ENCODE results near the gene TVP23A. TPM values are rescaled to one million over a fixed set of nuclear protein-coding genes. Genes with fewer than 3 reads are reported as not detected.

The TVP23A gene
- total and polyA plus RNA-seq, 10 of the 15 experiments (the other 5 are each of a cell fraction or from before 2014, with no cell fraction given): 1.1 to 6.4 (median 2.2) TPM

DNA sequence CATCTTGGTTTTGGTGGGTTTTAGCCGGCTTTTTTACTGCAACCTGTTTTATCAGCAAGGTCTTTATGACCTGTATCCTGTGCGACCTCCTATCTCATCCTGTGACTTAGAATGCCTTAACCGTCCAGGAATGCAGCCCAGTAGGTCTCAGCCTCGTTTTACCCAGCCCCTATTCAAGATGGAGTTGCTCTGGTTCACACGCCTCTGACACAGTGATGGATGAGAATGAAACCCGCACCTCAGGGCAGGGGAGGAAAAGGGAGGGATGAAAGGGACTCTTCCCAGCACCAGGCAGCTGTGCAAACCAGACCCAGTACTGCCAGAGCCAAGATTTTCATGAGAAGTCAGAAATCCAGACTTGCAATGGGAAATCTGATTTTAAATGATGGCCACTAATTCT, 41.7 kb downstream of the TVP23A start (continued):
- TF ChIP-seq, protein P1, sequence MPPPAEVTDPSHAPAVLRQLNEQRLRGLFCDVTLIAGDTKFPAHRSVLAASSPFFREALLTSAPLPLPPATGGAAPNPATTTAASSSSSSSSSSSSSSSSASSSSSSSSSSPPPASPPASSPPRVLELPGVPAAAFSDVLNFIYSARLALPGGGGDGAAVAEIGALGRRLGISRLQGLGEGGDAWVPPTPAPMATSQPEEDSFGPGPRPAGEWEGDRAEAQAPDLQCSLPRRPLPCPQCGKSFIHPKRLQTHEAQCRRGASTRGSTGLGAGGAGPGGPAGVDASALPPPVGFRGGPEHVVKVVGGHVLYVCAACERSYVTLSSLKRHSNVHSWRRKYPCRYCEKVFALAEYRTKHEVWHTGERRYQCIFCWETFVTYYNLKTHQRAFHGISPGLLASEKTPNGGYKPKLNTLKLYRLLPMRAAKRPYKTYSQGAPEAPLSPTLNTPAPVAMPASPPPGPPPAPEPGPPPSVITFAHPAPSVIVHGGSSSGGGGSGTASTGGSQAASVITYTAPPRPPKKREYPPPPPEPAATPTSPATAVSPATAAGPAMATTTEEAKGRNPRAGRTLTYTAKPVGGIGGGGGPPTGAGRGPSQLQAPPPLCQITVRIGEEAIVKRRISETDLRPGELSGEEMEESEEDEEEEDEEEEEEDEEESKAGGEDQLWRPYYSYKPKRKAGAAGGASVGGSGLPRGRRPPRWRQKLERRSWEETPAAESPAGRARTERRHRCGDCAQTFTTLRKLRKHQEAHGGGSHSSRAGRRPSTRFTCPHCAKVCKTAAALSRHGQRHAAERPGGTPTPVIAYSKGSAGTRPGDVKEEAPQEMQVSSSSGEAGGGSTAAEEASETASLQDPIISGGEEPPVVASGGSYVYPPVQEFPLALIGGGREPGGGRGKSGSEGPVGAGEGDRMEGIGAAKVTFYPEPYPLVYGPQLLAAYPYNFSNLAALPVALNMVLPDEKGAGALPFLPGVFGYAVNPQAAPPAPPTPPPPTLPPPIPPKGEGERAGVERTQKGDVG (CRISPR knock-in tag; IDR thresholded peaks at IDR 0.05): peak; percentile 97

DNA sequence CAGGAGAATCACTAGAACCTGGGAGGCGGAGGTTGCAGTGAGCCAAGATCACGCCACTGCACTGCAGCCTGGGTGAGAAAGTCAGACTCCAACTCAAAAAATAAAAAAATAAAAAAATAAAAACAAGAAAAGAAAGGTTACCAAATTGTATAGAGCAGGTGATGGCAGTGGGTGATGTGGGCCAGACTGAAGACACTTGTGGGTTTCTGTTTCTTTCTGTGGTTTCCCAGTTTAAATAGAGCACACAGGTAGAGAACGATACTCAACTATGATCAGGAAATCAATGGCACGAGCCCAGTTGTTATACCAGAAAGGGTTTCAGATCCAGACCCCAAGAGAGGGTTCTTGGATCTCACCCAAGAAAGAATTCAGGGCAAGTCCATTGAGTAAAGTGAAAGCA, 42.3 kb downstream of the TVP23A start:
- H3K27ac ChIP-seq (ENCODE audit: control insufficient read depth, insufficient read depth): no peak overlapping the region
- ATAC-seq (peak; percentile 82), DNase-seq (ENCODE audit: low read depth, low spot score) (peak; percentile 78), FAIRE-seq (peak; percentile 68)
- WGBS (ENCODE audit: insufficient coverage, insufficient replicate concordance, low lambda C conversion rate, missing lambda C conversion rate): 7% methylated on average over 4 of the region's 4 CpGs
- no peaks in the 10 kb centered on the region for H3K36me3 ChIP-seq (ENCODE audit: control insufficient read depth in 2 of 2, insufficient read depth in 2 of 2, low read length in 1 of 2)
- SMC1A ChIA-PET (ENCODE audit: uncharacterized antibody, unreplicated experiment): interaction anchor here (1.3 to 3.1 kb wide), 4 partner anchors 11 to 114 kb away, joined by 4 to 18 read pairs (median 12); partner anchors contain the start of gene CIITA
- POLR2A ChIA-PET: interaction anchor here (1.0 to 2.2 kb wide), 7 partner anchors 11 to 102 kb away, joined by 4 to 14 read pairs (median 6); partner anchors contain the start of genes CIITA and NUBP1
- no peak overlapping the region for H3K9ac ChIP-seq (ENCODE audit: control insufficient read depth, insufficient read depth, low read length)
- no peaks in the 10 kb centered on the region for H3K79me2 ChIP-seq (ENCODE audit: control insufficient read depth, insufficient read depth, low read length)
- no peak overlapping the region for H2AFZ ChIP-seq (ENCODE audit: control insufficient read depth, low read depth, low read length)
- H3K9me3 ChIP-seq (replicated peaks; ENCODE audit: control insufficient read depth, insufficient read depth, low read length): no peaks in the 10 kb centered on the region
- no peaks in the 10 kb centered on the region for H3K27me3 ChIP-seq (replicated peaks in 1 of 2; ENCODE audit: control insufficient read depth in 2 of 2, insufficient read depth in 2 of 2, low read length in 1 of 2)
- in situ Hi-C loops (cut with MboI): no loop called here
- BruUV-seq (replicated peaks): no TSS peak
- no peak overlapping the region for H3K4me3 ChIP-seq
- intact Hi-C loops (cut with micrococcal nuclease; ENCODE audit: unreplicated experiment): loop anchor here (1.0 kb wide), 1 partner anchor 36 kb away; no protein-coding TSS in a partner anchor
- H3K4me1 ChIP-seq (ENCODE audit: control insufficient read depth, insufficient read depth, low read length): peaks cover 29% of the 10 kb centered on the region
- H4K20me1 ChIP-seq (ENCODE audit: control insufficient read depth, insufficient read depth): no peaks in the 10 kb centered on the region
- H3K4me2 ChIP-seq (ENCODE audit: control insufficient read depth, insufficient read depth): peak overlapping the region; percentile 31
- CTCF ChIA-PET: interaction anchor here (1.8 to 3.2 kb wide), 2 partner anchors 95 to 102 kb away, joined by 7 to 15 read pairs; no protein-coding TSS in a partner anchor
- RAD21 ChIA-PET (ENCODE audit: unreplicated experiment): interaction anchor here (0.7 to 3.8 kb wide), 8 partner anchors 36 to 165 kb away, joined by 4 to 35 read pairs (median 8); partner anchors contain the start of gene CIITA
- TF ChIP-seq, protein P2, sequence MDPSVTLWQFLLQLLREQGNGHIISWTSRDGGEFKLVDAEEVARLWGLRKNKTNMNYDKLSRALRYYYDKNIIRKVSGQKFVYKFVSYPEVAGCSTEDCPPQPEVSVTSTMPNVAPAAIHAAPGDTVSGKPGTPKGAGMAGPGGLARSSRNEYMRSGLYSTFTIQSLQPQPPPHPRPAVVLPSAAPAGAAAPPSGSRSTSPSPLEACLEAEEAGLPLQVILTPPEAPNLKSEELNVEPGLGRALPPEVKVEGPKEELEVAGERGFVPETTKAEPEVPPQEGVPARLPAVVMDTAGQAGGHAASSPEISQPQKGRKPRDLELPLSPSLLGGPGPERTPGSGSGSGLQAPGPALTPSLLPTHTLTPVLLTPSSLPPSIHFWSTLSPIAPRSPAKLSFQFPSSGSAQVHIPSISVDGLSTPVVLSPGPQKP (IDR thresholded peaks at IDR 0.05; ENCODE audit: low read depth, low read length): no peak
- TF ChIP-seq FOS (IDR thresholded peaks at IDR 0.05; ENCODE audit: borderline replicate concordance, extremely low read depth, insufficient read length) (no peak), HCFC1 (IDR thresholded peaks at IDR 0.05; ENCODE audit: low read length) (no peak), YY1 (IDR thresholded peaks at IDR 0.05; ENCODE audit: low read depth, low read length) (no peak), MXI1 (IDR thresholded peaks at IDR 0.05; ENCODE audit: low read depth, low read length) (no peak), GATAD2B (conservative IDR thresholded peaks at IDR 0.05; ENCODE audit: low read depth) (no peak), NR2F1 (conservative IDR thresholded peaks at IDR 0.05) (peak; percentile 92), YBX1 (IDR thresholded peaks at IDR 0.05) (no peak)
- TF ChIP-seq, protein P3, sequence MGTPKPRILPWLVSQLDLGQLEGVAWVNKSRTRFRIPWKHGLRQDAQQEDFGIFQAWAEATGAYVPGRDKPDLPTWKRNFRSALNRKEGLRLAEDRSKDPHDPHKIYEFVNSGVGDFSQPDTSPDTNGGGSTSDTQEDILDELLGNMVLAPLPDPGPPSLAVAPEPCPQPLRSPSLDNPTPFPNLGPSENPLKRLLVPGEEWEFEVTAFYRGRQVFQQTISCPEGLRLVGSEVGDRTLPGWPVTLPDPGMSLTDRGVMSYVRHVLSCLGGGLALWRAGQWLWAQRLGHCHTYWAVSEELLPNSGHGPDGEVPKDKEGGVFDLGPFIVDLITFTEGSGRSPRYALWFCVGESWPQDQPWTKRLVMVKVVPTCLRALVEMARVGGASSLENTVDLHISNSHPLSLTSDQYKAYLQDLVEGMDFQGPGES (IDR thresholded peaks at IDR 0.05): no peak
- TF ChIP-seq, protein P4, sequence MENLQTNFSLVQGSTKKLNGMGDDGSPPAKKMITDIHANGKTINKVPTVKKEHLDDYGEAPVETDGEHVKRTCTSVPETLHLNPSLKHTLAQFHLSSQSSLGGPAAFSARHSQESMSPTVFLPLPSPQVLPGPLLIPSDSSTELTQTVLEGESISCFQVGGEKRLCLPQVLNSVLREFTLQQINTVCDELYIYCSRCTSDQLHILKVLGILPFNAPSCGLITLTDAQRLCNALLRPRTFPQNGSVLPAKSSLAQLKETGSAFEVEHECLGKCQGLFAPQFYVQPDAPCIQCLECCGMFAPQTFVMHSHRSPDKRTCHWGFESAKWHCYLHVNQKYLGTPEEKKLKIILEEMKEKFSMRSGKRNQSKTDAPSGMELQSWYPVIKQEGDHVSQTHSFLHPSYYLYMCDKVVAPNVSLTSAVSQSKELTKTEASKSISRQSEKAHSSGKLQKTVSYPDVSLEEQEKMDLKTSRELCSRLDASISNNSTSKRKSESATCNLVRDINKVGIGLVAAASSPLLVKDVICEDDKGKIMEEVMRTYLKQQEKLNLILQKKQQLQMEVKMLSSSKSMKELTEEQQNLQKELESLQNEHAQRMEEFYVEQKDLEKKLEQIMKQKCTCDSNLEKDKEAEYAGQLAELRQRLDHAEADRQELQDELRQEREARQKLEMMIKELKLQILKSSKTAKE (IDR thresholded peaks at IDR 0.05; ENCODE audit: low read depth, poor library complexity, severe bottlenecking): peak; percentile 100
- TF ChIP-seq, protein P5, sequence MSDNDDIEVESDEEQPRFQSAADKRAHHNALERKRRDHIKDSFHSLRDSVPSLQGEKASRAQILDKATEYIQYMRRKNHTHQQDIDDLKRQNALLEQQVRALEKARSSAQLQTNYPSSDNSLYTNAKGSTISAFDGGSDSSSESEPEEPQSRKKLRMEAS (IDR thresholded peaks at IDR 0.05; ENCODE audit: low read depth, low read length): no peak
- TF ChIP-seq, protein P6, sequence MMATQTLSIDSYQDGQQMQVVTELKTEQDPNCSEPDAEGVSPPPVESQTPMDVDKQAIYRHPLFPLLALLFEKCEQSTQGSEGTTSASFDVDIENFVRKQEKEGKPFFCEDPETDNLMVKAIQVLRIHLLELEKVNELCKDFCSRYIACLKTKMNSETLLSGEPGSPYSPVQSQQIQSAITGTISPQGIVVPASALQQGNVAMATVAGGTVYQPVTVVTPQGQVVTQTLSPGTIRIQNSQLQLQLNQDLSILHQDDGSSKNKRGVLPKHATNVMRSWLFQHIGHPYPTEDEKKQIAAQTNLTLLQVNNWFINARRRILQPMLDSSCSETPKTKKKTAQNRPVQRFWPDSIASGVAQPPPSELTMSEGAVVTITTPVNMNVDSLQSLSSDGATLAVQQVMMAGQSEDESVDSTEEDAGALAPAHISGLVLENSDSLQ (IDR thresholded peaks at IDR 0.05): 0 out of 2 replicates have a peak, but pooled peaks have one; percentile 27
